PC-3 (cell line): Measurements from ENCODE around the gene EPHB2.

Source experiments
- EZH2phosphoT487 ChIP-seq: fragments of 300-600 bp; sonication (generic); IDR thresholded peaks from 2 replicates; pipeline ENCODE4 v1.6.1; 2018; ENCODE audit warnings: mild to moderate bottlenecking, antibody characterized with exemption, low read length, borderline replicate concordance
- TF ChIP-seq, protein P1 (sequence below): fragments of 300-600 bp; sonication (generic); conservative IDR thresholded peaks from 2 replicates; pipeline ENCODE4 v1.5.1; 2017; ENCODE audit warnings: antibody characterized with exemption, low read depth, mild to moderate bottlenecking, low read length

DNA sequence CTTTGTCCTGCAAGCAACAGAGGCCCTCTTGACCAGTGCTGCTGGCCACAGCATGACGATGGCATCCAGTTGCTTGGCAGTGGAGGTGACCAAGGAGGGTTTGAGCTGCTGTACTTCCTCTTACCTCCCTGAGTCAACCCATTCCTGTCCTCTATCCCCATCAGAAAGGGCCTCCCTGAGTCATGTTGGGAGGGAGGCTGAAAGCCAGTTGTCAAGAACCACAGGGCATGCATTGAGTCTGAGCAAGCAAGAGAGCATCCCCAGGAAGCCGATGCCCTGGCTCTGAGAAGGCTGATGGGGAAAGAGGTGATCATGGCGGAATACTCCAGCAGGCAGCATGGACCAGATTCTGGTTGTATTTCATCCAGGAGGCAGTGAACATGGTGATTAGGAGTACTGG, 192.5 kb downstream of the EPHB2 start:
- TF ChIP-seq, protein P1, sequence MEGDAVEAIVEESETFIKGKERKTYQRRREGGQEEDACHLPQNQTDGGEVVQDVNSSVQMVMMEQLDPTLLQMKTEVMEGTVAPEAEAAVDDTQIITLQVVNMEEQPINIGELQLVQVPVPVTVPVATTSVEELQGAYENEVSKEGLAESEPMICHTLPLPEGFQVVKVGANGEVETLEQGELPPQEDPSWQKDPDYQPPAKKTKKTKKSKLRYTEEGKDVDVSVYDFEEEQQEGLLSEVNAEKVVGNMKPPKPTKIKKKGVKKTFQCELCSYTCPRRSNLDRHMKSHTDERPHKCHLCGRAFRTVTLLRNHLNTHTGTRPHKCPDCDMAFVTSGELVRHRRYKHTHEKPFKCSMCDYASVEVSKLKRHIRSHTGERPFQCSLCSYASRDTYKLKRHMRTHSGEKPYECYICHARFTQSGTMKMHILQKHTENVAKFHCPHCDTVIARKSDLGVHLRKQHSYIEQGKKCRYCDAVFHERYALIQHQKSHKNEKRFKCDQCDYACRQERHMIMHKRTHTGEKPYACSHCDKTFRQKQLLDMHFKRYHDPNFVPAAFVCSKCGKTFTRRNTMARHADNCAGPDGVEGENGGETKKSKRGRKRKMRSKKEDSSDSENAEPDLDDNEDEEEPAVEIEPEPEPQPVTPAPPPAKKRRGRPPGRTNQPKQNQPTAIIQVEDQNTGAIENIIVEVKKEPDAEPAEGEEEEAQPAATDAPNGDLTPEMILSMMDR: no peak
- no peak for TF ChIP-seq EZH2phosphoT487
